Inflammatory macrophage (primary cell): Measurements from ENCODE around the gene RFC2.
"Not testable (repeated sequence)": the region's sequence is repeated elsewhere in the genome, so short reads cannot be mapped to it uniquely, and the experiment has no call there.

ENCODE experiments used
- DNase-seq, 2 donors: peaks; one replicate each; pipeline ENCODE4 v3.0.0-alpha.2; 2020 to 2022

The RFC2 gene

GRCh38 chr7:74216361-74216761, 37.8 kb downstream of the RFC2 start:
- DNase-seq: peak in 1 of 2 donors; percentile 10

DNA sequence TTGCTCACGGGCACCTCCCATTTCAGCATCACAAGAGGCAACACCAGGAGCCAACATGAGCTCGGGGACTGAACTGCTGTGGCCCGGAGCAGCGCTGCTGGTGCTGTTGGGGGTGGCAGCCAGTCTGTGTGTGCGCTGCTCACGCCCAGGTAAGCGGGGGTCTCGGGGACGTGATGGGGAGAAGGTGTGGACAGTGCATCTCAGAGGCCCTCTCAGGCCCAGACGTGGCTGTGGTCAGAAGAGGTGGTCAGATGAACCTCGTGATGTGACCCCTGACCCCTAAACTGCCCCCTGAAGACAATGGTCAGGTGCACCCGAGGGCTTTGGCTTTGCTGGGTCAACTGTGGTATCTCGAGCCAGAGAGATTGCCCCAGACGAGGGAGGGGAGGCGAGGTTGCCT, 38.3 kb downstream of the RFC2 start:
- no peak for DNase-seq

DNA sequence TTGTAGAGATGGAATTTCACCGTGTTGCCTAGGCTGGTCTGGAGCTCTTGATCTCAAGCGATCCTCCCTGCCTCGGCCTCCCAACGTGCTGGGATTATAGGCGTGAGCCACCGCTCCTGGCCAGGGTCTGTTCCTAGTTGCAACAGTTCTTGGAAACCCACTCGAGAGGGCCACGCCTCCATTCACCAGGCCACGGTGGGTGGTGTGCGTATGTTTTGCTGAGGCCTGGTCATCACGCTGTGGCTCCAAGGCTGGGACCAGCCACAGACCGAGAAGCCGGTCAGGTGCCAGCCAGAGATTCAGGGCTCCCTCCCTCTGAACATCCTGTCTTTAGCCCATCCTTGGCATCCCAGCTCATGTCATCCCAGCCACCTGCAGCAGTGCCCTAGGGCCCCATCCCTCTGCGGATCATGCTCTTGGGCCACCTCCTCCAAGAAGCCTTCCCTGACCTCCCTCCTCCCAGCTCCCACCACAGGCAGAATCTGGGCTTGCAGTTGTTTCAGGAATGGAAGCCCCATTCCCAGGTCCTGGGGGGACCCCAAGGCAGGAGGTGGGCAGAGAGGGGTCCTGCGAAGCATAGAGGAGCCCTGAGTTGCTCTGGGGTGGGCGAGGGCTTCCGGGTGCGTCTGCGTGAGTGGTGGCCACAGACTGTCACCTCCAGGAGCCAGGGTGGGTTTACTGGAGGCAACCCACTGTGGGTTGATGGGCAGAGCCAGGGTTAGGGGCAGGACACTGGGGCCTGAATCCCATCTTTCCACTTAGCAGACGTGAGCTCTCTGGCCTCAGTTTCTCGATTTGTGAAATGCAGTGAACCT, 39.2 kb downstream of the RFC2 start:
- DNase-seq: no peak

DNA sequence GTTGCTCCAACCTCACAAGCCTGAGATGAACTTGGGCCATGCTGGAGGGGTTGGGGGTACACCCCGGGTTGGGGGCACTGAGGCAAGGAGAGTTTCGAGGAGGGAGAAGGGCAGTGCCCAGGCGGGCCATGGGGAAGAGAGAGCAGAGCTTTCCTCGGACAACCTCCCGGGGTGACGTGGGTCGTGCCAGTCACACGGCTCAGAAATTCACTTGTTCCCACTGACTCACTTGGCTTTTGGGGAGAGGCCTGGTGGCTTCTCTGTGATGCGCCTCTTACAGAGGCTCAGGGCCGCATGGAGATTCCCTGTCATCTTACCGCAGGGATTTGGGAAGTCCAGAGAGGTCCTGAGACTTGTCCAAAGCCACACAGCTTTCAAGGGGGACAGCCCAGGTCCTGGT, 41.5 kb downstream of the RFC2 start:
- DNase-seq: peak; percentile 41 to 68

DNA sequence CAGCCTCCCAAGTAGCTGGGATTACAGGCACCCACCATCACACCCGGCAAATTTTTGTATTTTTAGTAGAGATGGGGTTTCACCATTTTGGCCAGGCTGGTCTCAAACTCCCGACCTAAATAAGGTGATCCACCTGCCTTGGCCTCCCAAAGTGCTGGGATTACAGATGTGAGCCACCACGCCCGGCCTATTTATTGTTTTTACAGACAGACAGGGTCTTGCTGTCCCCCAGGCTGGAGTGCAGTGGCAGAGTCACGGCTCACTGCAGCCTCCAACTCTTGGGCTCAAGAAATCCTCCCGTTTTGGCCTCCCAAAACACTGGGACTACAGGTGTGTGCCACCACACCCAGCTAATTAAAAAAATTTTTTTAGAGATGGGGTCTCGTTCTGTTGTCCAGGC, 46.0 kb downstream of the RFC2 start:
- DNase-seq: not testable (repeated sequence)

DNA sequence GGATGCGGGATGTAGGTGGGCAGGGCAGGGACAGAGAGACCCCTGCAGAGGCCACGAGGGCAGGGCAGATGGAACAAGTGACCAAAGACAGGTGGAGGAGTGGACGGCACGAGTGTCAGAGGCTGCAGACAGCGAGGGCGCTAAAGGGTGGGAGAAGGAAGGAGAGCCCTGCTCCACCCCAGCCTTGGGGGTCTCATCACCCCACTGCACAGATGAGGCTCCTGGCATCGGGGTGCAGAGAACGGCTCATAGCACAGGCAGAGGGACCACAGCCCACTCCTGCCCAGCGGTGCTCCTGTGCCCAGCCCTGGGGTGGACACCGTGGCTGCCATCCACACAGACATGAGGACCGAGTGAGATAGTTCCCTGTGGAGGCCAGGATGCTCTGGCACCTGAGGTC, 46.6 kb downstream of the RFC2 start:
- no peak for DNase-seq

- peak; percentile 89 to 92 for DNase-seq
Measured at GRCh38 chr7:74206589-74207120, 47.5 kb downstream of the RFC2 start.

DNA sequence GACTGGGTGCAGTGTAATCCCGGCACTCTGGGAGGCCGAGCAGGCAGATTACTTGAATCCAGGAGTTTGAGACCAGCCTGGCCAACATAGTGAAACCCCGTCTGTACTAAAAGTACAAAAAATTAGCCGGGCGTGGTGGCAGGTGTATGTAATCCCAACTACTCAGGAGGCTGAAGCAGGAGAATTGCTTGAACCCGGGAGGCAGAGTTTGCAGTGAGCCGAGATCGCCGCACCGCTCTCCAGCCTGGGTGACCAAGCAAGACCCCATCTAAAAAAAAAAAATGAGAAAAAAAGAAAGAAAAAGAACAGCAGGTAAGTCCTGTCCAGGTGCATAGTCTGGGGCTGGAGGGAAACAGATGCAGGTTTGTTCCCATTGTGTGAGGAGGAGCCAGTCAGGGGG, 48.1 kb downstream of the RFC2 start:
- not testable (repeated sequence) for DNase-seq

- DNase-seq: no peak
Measured at GRCh38 chr7:74203956-74204618, 50.1 kb downstream of the RFC2 start.

- peak; percentile 86 to 89 for DNase-seq
Measured at GRCh38 chr7:74202841-74203556, 51.2 kb downstream of the RFC2 start.

DNA sequence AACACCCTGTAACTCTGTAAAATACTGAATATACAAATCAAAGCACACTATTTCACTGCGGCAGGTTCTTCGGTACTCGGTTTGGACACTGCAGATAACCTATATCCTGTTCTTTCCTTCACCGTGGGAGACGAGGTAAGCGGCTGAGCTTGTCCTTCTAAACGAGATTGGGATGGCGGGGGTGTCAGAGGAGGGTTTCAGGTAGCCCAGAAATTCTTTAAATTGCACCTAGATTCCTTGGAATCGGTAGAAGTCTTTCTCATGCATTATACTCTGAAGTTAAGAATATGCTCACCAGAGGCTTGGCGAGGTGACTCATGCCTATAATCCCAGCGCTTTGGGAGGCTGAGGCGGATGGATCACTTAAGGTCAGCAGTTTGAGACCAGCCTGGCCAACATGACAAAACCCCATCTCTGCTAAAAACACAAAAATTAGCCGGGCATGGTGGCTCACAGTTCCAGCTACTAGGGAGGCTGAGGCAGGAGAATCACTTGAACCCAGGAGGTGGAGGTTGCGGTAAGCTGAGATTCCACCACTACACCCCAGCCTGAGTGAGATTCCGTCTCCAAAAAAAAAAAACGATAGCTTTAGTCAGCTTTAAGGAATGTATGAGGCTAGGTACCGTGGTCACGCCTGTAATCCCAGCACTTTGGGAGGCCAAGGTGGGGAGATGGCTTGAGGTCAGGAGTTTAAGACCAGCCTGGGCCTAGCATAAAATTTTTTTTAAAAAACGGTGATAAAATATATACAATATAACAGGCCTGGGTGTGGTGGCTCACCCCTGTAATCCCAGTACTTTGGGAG, 54.4 kb downstream of the RFC2 start:
- DNase-seq: no peak

DNA sequence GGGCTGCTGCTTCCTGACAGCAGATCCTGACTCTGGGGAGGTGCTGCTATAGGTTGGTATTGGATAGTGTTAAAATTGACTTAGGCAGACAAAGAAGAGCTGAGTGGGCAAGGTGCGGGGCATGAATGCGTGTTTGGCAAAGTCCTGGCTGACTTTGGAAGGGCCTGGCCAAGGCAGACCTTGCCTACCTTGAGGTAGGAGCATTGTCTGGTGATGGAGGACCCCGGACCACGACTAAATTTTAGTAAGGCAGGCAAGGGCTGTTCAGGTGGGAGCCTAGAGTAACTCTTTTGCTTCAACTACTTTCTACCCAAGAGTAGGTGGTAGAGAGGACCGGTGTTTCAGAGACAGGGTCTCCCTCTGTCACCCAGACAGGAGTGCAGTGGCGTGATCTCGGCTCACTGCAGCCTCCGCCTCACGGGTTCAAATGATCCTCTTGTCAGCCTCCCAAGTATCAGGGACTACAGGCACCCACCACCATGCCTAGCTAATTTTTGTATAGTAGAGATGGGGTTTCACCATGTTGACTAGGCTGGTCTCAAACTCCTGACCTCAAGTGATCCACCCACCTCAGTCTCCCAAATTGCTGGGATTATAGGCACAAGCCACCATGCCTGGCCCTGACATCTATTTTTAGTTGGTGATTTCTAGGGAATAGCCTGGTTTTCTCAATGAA, 56.6 kb downstream of the RFC2 start:
- DNase-seq: no peak

DNA sequence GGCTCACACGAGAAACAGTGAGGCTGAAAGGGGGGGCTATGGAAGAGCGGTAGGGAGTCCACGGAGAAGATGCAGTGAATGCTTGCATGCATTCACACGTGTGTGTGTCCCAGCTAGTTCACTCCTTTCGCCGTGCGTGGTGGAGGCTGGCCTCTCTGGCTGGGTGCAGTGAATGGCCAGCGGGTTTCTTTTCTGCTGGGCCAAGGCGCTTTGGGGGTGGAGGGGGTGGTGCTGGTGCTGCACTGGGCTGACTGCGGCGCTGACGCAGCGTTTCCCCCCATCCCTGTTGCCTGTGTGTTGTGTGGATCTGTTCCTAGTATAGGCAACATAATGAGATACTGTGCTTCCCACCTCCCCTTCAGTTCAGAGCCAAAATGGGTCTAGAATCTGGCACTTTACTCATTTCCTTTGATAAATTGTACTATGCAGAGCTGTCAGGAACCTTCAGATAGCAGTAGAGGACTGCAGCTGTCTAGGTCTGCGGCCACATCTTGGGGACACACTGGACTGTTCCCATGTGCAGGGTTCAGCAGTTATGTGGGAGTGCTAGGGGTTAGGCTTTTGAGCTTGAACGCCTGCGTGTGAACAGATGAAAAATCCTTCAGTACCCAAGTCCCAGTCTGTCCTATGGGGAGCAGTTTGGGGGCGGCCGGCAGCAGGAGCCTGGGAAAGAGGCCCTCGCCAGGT, 58.1 kb downstream of the RFC2 start:
- DNase-seq: not testable (repeated sequence)

DNA sequence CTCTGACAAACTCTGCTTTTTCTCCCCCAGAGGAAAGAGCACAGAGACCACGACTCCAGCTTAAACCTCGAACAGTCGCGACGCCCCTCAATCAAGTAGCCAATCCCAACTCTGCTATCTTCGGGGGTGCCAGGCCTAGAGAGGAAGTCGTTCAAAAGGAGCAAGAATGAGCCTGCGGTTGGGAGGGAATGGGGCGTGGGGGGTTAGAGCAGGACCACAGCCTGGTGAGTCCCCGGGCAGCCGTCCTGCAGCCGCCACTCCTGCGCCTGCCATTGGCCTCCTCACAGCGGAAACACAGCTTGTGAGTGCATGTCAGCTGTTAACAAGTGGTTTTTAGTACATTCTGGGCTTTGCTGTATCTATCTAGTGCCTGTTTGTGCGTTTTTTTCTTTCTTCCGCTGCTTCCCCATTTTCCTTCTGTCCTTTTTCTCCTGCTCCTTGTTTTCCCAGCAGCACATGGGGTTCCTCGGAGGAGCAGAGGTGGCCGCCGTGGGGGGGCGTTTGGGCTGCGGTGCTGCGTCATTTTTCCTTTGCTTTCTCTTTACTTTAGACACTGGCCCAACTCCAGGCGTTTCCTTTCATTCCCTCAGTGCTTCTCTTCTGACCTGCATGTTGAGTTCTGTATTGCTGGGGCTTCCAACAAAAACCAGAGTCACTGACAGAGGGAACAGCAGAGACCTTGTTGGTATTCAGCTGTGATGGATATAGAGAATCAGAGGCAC, 58.9 kb downstream of the RFC2 start:
- not testable (repeated sequence) for DNase-seq

DNA sequence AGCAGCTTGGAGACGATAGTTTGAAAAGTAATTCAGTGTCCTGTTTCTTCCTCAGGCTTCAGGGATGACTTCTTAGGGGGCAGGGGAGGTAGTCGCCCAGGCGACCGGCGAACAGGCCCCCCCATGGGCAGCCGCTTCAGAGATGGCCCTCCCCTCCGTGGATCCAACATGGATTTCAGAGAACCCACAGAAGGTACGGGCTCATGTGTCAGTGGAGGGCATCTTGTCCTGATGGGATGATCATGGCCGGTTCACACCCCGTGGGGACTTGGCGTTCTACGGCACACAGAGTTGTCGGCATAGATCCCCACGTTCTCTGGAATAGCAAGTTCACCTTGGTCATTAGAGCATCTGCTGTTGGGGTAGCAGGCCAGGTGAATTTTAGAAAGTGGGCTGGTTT, 59.5 kb downstream of the RFC2 start:
- DNase-seq: no peak

DNA sequence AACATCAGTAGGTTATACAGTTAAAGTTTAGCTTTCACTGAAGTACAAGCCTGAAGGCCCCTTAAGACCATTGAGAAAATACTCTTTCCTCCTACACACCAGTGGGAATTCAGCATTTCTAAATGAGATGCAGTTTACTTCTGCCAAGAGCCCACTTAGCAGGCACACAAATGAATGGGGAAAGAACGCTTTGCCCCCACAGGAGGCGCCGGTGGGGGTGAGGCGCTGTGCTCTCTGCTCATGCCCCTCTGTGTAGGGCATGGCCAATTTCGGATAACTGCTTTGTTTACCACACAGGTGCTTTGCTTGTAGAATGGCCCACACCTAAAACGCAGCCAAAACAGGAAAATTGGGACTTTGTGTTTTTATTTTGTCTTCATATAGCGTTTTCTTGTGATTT, 60.3 kb downstream of the RFC2 start:
- no peak for DNase-seq

DNA sequence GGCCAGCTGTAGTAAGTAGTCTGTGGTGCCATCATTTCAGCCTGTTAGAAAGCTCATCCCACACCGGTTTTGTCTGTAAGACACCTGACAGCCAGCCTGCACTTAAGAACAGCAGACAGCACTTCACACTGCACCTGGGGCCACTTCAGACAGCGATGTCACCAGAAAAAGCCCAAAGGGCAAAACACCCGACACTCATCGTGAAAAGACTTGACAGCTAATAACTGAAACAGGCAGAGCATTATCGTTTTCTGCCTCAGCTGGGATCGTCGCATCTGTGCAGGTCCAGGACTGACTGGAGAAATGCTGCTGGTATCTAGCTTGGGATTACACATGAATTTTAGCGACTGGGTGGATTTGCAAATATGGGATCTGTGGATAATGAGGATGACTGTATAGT, 61.1 kb downstream of the RFC2 start:
- DNase-seq: no peak

DNA sequence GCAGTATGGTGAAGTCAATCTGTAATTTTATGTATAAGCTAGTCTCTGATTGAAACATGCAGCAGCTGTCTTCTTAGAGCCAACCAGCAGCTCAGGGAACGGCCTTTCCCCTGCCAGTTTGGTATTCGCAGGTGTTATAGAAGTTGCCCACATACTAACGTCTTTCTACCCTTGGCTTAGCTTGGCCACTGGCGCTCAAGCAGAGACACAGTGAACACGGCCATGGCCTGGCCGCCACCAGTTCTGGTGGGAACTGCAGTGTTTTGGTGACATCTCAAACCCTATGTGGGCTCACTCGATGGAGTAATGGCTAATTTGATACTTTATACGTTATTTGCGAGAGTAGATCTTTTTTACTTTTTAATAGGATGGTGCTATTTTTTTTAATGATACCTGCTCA, 63.0 kb downstream of the RFC2 start:
- DNase-seq: no peak

DNA sequence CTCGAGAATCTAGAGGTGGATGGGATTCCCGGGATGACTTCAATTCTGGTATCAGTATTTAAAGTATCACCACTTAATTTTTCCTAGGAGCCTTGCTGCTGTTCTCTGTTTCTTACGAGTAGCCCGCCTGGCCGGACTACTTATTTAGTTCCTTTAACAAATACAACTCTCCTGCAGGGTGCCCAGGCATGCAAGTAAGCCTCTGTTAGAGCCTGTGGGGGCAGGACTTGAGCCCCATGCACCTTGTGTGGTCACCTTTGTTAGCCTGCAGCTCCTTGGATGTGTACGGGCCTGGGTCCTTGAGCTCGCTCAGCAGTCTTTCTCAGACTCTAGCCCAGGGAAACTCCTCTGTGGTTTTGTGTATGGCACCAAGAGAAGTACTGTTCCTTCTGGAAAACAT, 63.9 kb downstream of the RFC2 start:
- DNase-seq: no peak

DNA sequence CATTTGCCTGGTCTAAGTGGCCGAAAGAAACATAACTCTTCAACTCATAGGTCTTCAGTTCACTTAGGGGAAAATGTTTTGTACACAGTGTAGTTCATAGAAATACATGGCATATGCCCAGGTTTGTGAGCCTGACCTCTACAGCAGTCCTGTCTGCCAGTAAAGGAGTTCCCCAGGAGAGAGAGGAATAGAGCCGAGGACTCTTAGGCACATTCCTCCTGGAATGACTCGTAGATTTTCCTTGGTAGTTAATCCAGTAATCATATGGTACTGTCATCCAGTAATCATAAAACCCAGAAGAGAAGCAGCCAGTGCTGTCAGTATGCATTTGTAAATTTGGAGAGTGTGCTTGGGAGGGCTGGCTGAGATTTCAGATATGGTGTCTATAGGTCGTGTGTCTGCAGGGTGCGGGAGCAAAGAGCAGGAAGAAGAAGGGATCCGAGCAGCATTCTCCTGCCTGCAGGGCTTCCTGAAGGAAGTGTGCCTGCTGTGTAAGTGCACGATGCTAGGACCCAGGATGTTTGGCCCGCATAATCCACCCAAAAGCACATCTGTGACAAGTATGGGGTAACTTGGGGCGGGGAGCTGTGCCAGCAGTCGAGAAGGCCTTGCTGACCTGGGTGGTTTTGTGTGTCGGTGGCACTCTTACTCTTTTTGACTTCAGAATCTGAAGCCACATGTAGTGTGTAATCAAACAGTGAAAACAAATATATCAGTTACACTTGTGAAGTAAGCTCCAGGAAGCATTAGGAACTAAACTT, 66.1 kb downstream of the RFC2 start:
- DNase-seq: no peak
